ENCODE measurements around the gene LIPG.

DNA sequence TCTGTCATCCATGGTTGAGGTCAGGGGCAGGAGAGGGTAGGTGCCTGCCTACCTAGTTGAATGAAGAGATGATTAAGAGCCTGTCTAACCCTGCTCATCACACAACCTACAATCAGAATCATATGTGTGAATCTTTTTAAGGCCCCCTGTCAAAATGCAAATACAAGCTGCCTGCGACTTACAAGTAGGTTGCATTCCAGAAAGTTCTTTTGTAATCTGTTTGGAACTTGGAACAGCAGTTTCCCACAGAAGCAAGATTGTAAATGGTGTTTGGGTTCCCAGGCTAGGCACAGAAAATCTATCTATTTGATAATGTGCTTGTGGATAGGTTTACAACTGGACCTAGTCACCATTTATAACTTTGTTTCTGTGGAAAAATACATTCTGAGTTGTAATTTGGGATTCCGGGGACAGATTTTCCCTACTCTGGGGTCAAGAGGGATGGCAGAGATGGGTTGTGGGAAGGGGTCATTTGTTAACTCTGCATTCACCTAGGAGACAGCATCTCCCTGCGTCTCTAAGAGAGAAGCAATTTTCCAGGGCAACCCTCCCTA, 4.4 kb downstream of the LIPG start:
- TF ChIP-seq CTCF (IDR thresholded peaks at IDR 0.05; ENCODE audit: poor library complexity, severe bottlenecking), result no peak
- no peak for TF ChIP-seq MXI1 (conservative IDR thresholded peaks at IDR 0.05; ENCODE audit: poor library complexity, severe bottlenecking)
- no peak for TF ChIP-seq POLR2AphosphoS5 (IDR thresholded peaks at IDR 0.05)
- TF ChIP-seq TAF1 (IDR thresholded peaks at IDR 0.05; ENCODE audit: low read depth), result no peak
- TF ChIP-seq EZH2 (IDR thresholded peaks at IDR 0.05; ENCODE audit: borderline replicate concordance, insufficient read depth, low read length, poor library complexity, severe bottlenecking), result no peak
- no peak for TF ChIP-seq EP300 (conservative IDR thresholded peaks at IDR 0.05; ENCODE audit: poor library complexity, severe bottlenecking)
- no peak for TF ChIP-seq RAD21 (conservative IDR thresholded peaks at IDR 0.05)
- TF ChIP-seq, protein P1, sequence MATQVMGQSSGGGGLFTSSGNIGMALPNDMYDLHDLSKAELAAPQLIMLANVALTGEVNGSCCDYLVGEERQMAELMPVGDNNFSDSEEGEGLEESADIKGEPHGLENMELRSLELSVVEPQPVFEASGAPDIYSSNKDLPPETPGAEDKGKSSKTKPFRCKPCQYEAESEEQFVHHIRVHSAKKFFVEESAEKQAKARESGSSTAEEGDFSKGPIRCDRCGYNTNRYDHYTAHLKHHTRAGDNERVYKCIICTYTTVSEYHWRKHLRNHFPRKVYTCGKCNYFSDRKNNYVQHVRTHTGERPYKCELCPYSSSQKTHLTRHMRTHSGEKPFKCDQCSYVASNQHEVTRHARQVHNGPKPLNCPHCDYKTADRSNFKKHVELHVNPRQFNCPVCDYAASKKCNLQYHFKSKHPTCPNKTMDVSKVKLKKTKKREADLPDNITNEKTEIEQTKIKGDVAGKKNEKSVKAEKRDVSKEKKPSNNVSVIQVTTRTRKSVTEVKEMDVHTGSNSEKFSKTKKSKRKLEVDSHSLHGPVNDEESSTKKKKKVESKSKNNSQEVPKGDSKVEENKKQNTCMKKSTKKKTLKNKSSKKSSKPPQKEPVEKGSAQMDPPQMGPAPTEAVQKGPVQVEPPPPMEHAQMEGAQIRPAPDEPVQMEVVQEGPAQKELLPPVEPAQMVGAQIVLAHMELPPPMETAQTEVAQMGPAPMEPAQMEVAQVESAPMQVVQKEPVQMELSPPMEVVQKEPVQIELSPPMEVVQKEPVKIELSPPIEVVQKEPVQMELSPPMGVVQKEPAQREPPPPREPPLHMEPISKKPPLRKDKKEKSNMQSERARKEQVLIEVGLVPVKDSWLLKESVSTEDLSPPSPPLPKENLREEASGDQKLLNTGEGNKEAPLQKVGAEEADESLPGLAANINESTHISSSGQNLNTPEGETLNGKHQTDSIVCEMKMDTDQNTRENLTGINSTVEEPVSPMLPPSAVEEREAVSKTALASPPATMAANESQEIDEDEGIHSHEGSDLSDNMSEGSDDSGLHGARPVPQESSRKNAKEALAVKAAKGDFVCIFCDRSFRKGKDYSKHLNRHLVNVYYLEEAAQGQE (IDR thresholded peaks at IDR 0.05; ENCODE audit: borderline replicate concordance), result no peak
